Smooth muscle cell (in vitro differentiated cells): ENCODE measurements around the gene GCNT2. TPM values are rescaled to one million over a fixed set of nuclear protein-coding genes. Genes with fewer than 3 reads are reported as not detected.
"Not testable (repeated sequence)": the region's sequence is repeated elsewhere in the genome, so short reads cannot be mapped to it uniquely, and the experiment has no call there.

Experiments used
- DNase-seq: peaks from one replicate; lab custom pipeline; 2025; ENCODE audit not compliant: unreplicated experiment; lab: John Stamatoyannopoulos, UW
- H2AFZ ChIP-seq: fragments of 200-600 bp; sonication (generic); 2 replicates; pipeline ENCODE4 v1.6.0; 2016; ENCODE audit warnings: antibody characterized with exemption, low read depth, mild to moderate bottlenecking
- H3F3A ChIP-seq: fragments of 200-600 bp; sonication (generic); 2 replicates; pipeline ENCODE4 v1.6.0; 2017; ENCODE audit warnings: antibody characterized with exemption, low read depth
- H3K27ac ChIP-seq: fragments of 200-600 bp; sonication (generic); 2 replicates; pipeline ENCODE4 v1.5.1; 2016; ENCODE audit warnings: low read depth, mild to moderate bottlenecking
- H3K27me3 ChIP-seq: fragments of 200-600 bp; sonication (generic); 2 replicates; pipeline ENCODE4 v1.6.1; 2016; ENCODE audit warnings: low read depth, mild to moderate bottlenecking
- H3K36me3 ChIP-seq: fragments of 200-600 bp; sonication (generic); 2 replicates; pipeline ENCODE4 v1.5.1; 2016; ENCODE audit warnings: low read depth
- H3K4me1 ChIP-seq: fragments of 200-600 bp; sonication (generic); 2 replicates; pipeline ENCODE4 v1.5.1; 2016; ENCODE audit warnings: low read depth
- H3K4me2 ChIP-seq: fragments of 200-600 bp; sonication (generic); 2 replicates; pipeline ENCODE4 v1.6.0; 2016; ENCODE audit warnings: mild to moderate bottlenecking
- H3K4me3 ChIP-seq: fragments of 200-600 bp; sonication (generic); 2 replicates; pipeline ENCODE4 v1.5.1; 2016; ENCODE audit warnings: mild to moderate bottlenecking
- H3K79me2 ChIP-seq: fragments of 200-600 bp; sonication (generic); 2 replicates; pipeline ENCODE4 v1.6.0; 2016; ENCODE audit warnings: low read depth, mild to moderate bottlenecking
- H3K9ac ChIP-seq: fragments of 200-600 bp; sonication (generic); 2 replicates; pipeline ENCODE4 v1.6.0; 2016; ENCODE audit warnings: low read depth
- H3K9me3 ChIP-seq: fragments of 200-600 bp; sonication (generic); replicated peaks from 2 replicates; pipeline ENCODE4 v1.5.1; 2016; ENCODE audit warnings: low read depth
- H4K20me1 ChIP-seq: fragments of 200-600 bp; sonication (generic); 2 replicates; pipeline ENCODE4 v1.6.0; 2016; ENCODE audit warnings: low read depth
- WGBS: methylation state at CpG from one replicate; pipeline ENCODE4 v1.1.7; 2016; ENCODE audit warnings: low lambda C conversion rate; 5-methylcytosine and 5-hydroxymethylcytosine counted together
- polyA plus RNA-seq: library from polyadenylated mRNA; unstranded; fragments of >200 nt; fragmentation: Nextera tagmentation; extraction: Ambion mirVana; gene quantifications from 2 replicates; pipeline ENCODE4 v1.2.1, GENCODE V29; 2016
- total RNA-seq: library from RNA; depleted of rRNA; stranded (reverse); fragments of >200 nt; gene quantifications from 2 replicates; pipeline ENCODE4 v1.2.3, GENCODE V29; 2014
- TF ChIP-seq, protein P1 (sequence below): fragments of 200-600 bp; sonication (generic); IDR thresholded peaks from 2 replicates; pipeline ENCODE4 v1.5.1; 2017; ENCODE audit warnings: borderline replicate concordance, mild to moderate bottlenecking, antibody characterized with exemption; ENCODE audit not compliant: insufficient read depth, poor library complexity, severe bottlenecking

The GCNT2 gene
- total and polyA plus RNA-seq, 2 experiments from 2014 or later = 0.13 to 2.4 TPM

- Histone ChIP-seq H3K27ac (no peak overlapping the region), H3F3A (no peaks in the 10 kb centered on the region), H3K36me3 (no peaks in the 10 kb centered on the region), H3K9ac (no peak overlapping the region), H4K20me1 (no peaks in the 10 kb centered on the region), H3K4me2 (peak overlapping the region; percentile 79), H2AFZ (peak overlapping the region; percentile 18), H3K4me3 (peak overlapping the region; percentile 17), H3K79me2 (no peaks in the 10 kb centered on the region), H3K4me1 (no peaks in the 10 kb centered on the region), H3K27me3 (peaks cover 17% of the 10 kb centered on the region), H3K9me3 (no peaks in the 10 kb centered on the region)
- TF ChIP-seq, protein P1, sequence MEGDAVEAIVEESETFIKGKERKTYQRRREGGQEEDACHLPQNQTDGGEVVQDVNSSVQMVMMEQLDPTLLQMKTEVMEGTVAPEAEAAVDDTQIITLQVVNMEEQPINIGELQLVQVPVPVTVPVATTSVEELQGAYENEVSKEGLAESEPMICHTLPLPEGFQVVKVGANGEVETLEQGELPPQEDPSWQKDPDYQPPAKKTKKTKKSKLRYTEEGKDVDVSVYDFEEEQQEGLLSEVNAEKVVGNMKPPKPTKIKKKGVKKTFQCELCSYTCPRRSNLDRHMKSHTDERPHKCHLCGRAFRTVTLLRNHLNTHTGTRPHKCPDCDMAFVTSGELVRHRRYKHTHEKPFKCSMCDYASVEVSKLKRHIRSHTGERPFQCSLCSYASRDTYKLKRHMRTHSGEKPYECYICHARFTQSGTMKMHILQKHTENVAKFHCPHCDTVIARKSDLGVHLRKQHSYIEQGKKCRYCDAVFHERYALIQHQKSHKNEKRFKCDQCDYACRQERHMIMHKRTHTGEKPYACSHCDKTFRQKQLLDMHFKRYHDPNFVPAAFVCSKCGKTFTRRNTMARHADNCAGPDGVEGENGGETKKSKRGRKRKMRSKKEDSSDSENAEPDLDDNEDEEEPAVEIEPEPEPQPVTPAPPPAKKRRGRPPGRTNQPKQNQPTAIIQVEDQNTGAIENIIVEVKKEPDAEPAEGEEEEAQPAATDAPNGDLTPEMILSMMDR = no peak
- no peak for DNase-seq
- WGBS = 52% methylated on average over 43 of the region's 44 CpGs
Observed at GRCh38 chr6:10487668-10488327, 33.4 kb upstream of the GCNT2 start.

- DNase-seq = no peak
- H3K4me3 ChIP-seq = no peak overlapping the region
- TF ChIP-seq, protein P1 = no peak
- no peaks in the 10 kb centered on the region for H3F3A ChIP-seq
- 97% methylated on average over 32 of the region's 32 CpGs for whole genome bisulfite sequencing
- no peak overlapping the region for H3K27ac ChIP-seq
- no peaks in the 10 kb centered on the region for H3K79me2 ChIP-seq
- no peaks in the 10 kb centered on the region for H3K4me1 ChIP-seq
- H3K9ac ChIP-seq = no peak overlapping the region
- H2AFZ ChIP-seq = no peak overlapping the region
- H3K4me2 ChIP-seq = no peak overlapping the region
- no peaks in the 10 kb centered on the region for H3K36me3 ChIP-seq
- no peaks in the 10 kb centered on the region for H4K20me1 ChIP-seq
- H3K9me3 ChIP-seq = no peaks in the 10 kb centered on the region
- H3K27me3 ChIP-seq = peaks cover 17% of the 10 kb centered on the region
Observed at GRCh38 chr6:10491463-10491862, 29.7 kb upstream of the GCNT2 start.

- H3K27ac ChIP-seq = not testable (repeated sequence)
- 94% methylated on average over 3 of the region's 3 CpGs for WGBS
- H3K27me3 ChIP-seq = peaks cover 17% of the 10 kb centered on the region
Observed at GRCh38 chr6:10491905-10492304, 29.2 kb upstream of the GCNT2 start.

DNA sequence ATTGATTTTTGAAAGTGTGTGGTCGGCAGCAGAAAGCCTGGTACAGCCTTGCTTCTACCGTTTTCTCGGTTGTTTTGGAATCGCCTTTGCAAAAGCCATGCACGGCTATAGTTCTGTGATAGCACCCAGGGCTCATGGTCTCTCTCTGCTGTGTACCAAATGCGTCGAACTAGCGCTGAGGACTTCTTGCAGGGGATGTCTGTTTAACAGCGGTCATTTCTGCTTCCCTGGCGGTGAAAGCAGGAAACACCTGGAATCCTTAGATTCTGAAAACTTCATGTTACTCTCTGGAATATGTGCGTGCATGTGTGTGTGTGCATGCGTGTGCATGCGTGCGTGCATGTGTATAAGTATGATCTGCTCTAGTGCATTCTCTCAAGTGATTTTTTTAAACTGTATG, 26.1 kb upstream of the GCNT2 start:
- Histone ChIP-seq H3F3A (no peaks in the 10 kb centered on the region), H3K4me2 (no peak overlapping the region), H3K4me3 (no peak overlapping the region), H3K4me1 (no peaks in the 10 kb centered on the region), H3K36me3 (no peaks in the 10 kb centered on the region), H2AFZ (no peak overlapping the region), H3K9ac (no peak overlapping the region), H3K79me2 (no peaks in the 10 kb centered on the region), H3K27me3 (peaks cover 4% of the 10 kb centered on the region), H4K20me1 (no peaks in the 10 kb centered on the region), H3K27ac (no peak overlapping the region), H3K9me3 (no peaks in the 10 kb centered on the region)
- 94% methylated on average over 14 of the region's 14 CpGs for WGBS
- no peak for DNase-seq
- TF ChIP-seq, protein P1 = no peak

More at GRCh38 chr6:10491905-10492304, 29.2 kb upstream of the GCNT2 start:
- H3K4me2 ChIP-seq, H3K79me2 ChIP-seq, H3K9ac ChIP-seq, H3F3A ChIP-seq, H4K20me1 ChIP-seq, H3K36me3 ChIP-seq, H2AFZ ChIP-seq, H3K4me1 ChIP-seq, DNase-seq, H3K9me3 ChIP-seq, H3K4me3 ChIP-seq: not testable (repeated sequence)
